Endothelial cell of umbilical vein (primary cell): ENCODE results near the gene SESN1.

ENCODE experiments used
- CTCF ChIP-seq, 2 donors: IDR thresholded peaks; 1 replicate in 1 of 2; 2 replicates in 1 of 2; pipeline ENCODE4 v1.5.1; 2011; ENCODE audit warnings: low read length in 2 of 2, mild to moderate bottlenecking in 2 of 2, moderate library complexity in 2 of 2, control low read depth in 1 of 2, inconsistent platforms in 1 of 2, low read depth in 1 of 2; ENCODE audit not compliant: insufficient read depth in 1 of 2; ENCODE audit errors: extremely low read depth in 1 of 2
- EZH2 ChIP-seq: IDR thresholded peaks from 2 replicates; pipeline ENCODE4 v1.6.1; 2012; ENCODE audit warnings: borderline replicate concordance, low read depth, mild to moderate bottlenecking, moderate library complexity, low read length, inconsistent platforms; ENCODE audit not compliant: severe bottlenecking
- MYC ChIP-seq: IDR thresholded peaks from one replicate; pipeline ENCODE4 v1.6.1; 2011; ENCODE audit warnings: mild to moderate bottlenecking, low read depth, low read length
- POLR2A ChIP-seq: IDR thresholded peaks from 2 replicates; pipeline ENCODE4 v1.6.1; 2012; ENCODE audit warnings: low read depth, mild to moderate bottlenecking, control low read depth, low read length
- POLR2AphosphoS5 ChIP-seq: IDR thresholded peaks from 2 replicates; pipeline ENCODE4 v1.6.1; 2012; ENCODE audit warnings: low read depth, mild to moderate bottlenecking, control low read depth, low read length, moderate library complexity; ENCODE audit not compliant: insufficient read depth

DNA sequence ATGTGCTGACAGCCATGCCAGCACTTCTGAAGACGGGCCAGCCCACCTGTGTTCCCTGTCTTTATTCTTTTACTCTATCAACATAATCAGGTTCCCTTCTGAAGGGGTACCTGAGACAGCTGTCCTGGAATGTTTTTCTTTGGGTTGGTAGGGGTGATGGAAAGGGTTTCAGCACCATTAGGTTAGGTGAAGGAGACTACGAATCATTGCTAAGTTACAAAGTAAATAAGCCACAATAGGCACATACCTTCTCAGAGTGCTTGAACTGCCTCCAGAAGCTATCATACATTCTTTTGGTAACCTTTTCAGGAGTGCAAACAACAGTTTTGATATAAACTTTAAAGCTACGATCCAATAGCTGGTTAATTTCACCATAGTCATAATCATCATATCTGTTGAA, 106.3 kb downstream of the SESN1 start:
- TF ChIP-seq CTCF (IDR thresholded peaks at IDR 0.05; ENCODE audit: extremely low read depth in 1 of 2, insufficient read depth in 1 of 2, low read depth in 1 of 2, low read length in 2 of 2) (no peak), POLR2A (no peak), POLR2AphosphoS5 (no peak), EZH2 (no peak), MYC (no peak)
